ENCODE measurements around the gene ERC1. TPM values are rescaled to one million over a fixed set of nuclear protein-coding genes. Genes with fewer than 3 reads are reported as not detected.
A peak's percentile ranks its signal among the peaks of the same experiment; 100 is the strongest.
"Not testable (repeated sequence)": the region's sequence is repeated elsewhere in the genome, so short reads cannot be mapped to it uniquely, and the experiment has no call there.

Gene ERC1
- total RNA-seq, 1 experiment from 2014 or later, result 17.9 TPM

GRCh38 chr12:1348606-1349005 lies 357.6 kb downstream of the ERC1 start:
- DNase-seq (ENCODE audit: low read depth), result peak; percentile 7

DNA sequence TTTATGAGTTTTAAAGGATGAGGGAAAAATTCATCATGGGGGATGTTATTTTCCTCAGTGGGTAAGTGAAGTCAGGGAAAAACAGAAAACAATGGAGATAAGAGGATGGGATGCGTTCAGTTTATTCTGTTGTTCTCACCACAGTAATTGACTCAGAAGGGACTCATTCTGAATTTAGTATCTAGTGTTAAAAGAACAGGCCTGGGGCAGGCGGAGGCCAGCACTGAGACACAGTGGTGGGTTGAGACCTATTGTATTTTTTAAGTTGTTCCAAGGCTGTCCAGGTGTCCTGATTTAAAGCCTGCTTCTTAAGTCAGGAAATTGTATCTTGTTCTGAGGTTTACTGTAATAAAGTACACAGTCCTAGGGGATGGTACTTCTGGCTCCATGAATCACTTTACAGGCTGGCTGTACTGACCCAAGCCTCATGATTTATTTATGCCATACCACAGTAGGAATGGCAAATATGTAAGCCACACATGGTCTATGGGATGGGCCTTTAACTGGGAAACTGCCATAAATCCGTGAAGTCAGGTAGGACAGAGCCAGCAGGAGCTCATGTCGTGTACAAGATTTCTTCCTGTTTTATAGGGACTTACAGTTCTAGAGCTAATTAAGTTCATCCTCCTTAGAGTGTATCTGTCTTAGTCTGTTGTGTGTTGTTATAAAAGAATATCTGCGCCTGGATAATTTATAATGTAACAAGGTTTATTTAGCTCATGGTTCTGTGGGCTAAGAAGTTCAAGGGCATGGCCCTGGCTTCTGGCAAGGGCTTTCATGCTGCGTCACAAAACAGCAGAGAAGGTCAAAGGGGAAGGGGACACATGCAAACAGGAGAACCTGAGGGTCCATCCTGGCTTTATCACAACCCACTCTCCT lies 359.3 kb downstream of the ERC1 start:
- peak; percentile 85 for DNase-seq (ENCODE audit: low read depth)

- peak; percentile 18 for DNase-seq (ENCODE audit: low read depth)
Observed at GRCh38 chr12:1350934-1351240, 359.9 kb downstream of the ERC1 start.

- DNase-seq (ENCODE audit: low read depth), result peak; percentile 13
Observed at GRCh38 chr12:1351926-1352325, 360.9 kb downstream of the ERC1 start.

DNA sequence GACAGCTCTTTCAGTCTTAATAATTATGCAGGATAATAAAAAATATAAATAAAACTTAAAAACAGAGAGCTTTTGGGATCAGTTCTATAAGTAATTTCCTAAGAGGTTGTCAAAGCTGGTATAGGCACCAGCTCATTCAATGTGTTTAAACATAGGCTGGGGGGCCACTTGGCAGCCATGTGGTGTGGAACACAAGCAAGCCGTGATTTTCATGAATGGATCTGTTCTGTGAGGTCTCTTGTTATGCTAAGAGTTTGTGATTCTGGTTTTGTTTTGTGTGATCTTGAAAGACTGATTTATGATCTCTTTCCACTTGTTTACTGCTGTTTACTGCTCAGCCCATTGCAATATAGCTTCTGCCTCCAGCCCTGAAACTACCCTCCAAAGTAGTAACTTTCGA lies 362.4 kb downstream of the ERC1 start:
- no peak for DNase-seq (ENCODE audit: low read depth)

DNA sequence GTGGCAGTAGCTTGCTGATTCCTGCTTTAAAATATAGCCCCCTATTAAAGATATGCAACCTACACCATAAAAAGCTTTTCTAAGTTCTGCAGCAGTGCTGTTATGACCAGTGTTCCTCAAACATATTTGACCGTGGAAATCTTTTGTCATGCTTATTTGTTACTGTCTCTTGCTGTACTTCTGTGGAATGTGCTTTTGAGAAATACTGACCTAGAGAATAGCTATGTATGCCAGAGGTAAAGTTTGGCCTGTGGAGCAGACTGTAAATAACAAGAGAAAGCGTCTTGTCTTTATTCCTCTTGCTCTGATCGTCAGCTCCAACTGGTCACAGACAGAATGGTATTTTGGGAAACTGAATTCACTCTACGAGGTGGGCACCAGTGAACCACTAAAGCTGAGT lies 364.4 kb downstream of the ERC1 start:
- DNase-seq (ENCODE audit: low read depth), result no peak

DNA sequence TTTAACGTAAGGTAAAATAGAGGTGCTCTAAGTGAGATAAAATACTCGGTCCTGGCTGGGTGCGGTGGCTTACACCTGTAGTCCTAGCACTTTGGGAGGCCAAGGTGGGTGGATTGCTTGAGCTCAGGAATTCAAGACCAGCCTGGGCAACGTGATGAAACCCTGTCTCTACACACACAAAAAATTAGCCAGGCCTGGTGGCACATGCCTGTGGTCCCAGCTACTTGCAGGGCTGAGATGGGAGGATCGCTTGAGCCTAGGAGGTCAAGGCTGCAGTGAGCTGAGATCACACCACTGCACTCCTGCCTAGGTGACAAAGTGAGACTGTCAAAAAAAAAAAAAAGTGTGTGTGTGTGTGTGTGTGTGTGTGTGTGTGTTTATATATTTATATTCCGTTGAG lies 364.8 kb downstream of the ERC1 start:
- DNase-seq (ENCODE audit: low read depth), result not testable (repeated sequence)

- DNase-seq (ENCODE audit: low read depth), result no peak
Observed at GRCh38 chr12:1356285-1356684, 365.3 kb downstream of the ERC1 start.

DNA sequence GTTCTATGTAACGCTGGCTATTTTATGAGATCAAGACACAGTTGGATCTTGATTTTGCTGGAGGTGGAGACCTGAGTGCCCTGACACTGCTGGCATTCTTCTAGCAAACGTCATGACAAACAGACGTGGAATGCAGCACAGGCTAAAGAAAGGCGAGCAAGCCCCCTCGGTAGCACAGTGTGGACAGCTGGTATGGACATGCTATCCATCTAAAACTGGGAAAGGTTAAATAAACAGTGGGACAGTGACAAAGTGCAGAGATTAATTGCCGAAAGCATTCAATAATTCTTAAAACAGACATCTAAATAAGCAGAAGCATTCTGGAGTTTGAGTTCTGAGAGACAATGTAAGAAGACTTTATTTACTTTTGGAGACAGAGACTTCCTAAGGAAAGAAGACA lies 366.1 kb downstream of the ERC1 start:
- peak; percentile 50 for DNase-seq (ENCODE audit: low read depth)

DNA sequence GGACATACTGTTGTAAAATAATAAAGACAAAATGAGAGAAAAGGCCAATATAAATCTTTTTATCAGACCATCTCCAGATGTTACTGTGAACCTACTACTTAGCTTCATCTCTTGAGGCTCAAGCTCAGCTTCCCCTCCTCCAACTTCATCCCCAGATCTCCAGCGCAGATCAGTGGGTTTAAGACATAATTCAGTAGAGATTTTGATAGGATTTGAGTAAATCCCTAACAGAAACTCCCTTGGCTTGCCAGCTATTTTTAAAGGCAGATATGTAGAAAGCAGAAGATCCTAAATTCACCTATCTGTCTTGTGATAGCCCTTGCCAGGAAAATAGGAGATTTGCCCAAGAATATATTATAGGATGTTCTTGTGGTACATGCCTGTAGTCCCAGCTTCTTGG lies 366.7 kb downstream of the ERC1 start:
- no peak for DNase-seq (ENCODE audit: low read depth)

DNA sequence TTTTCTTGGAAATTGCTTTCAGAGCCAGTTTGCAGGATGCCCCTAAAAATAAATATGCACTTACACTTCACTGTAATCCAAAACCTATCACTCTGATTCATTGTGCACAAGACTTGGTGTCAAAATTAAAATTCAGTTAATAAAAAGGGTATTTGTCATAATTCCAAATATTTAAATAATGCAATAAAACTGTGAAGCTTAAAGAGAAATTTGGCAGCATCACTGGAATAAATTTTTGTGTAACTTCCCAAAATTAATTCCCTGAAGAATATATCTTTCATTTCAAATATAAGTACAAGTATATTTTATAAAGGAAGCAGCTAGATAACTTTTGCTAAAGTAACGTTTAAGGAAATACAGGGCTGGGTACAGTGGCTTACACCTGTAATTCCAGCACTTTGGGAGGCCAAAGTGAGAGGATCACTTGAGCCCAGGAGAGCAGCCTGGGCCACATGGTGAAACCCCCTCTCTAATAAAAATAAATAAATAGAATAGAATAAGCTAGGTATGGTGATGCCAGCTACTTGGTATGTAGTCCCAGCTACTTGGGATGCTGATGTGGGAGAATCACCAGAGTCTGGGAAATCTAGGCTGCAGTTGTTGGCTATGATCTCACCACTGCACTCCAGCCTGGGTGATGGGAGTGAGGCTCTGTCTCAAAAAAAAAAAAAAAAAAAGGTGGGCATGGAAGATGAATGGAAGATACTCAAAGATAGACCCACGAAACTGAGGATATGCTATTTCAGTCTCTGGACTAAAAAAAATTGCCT lies 369.6 kb downstream of the ERC1 start:
- peak; percentile 71 for DNase-seq (ENCODE audit: low read depth)

DNA sequence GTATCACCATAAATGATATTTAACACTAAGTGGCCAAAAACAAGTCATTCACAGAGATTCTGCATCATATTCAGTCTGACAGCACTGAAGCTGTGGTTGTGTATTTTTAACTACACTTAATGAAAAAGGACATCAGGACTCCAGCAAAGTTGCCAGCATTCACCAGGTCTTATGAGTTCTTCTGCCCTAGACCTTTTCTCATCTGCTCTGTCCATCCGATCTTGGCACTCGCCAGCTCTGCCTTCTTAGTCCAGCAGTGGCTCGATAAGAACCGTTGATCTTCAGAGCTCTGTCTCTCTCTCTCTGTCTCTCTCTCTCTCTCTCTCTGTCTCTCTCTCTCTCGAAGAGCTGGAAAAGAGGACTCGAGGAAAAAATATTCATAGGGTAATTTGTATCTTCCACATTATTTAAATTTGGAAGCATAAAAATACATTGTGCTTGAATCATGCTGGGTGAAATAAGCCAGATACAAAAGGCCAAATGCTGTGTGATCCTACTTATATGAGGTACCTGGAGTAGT lies 371.2 kb downstream of the ERC1 start:
- DNase-seq (ENCODE audit: low read depth), result no peak

- no peak for DNase-seq (ENCODE audit: low read depth)
Observed at GRCh38 chr12:1365703-1366102, 374.7 kb downstream of the ERC1 start.

DNA sequence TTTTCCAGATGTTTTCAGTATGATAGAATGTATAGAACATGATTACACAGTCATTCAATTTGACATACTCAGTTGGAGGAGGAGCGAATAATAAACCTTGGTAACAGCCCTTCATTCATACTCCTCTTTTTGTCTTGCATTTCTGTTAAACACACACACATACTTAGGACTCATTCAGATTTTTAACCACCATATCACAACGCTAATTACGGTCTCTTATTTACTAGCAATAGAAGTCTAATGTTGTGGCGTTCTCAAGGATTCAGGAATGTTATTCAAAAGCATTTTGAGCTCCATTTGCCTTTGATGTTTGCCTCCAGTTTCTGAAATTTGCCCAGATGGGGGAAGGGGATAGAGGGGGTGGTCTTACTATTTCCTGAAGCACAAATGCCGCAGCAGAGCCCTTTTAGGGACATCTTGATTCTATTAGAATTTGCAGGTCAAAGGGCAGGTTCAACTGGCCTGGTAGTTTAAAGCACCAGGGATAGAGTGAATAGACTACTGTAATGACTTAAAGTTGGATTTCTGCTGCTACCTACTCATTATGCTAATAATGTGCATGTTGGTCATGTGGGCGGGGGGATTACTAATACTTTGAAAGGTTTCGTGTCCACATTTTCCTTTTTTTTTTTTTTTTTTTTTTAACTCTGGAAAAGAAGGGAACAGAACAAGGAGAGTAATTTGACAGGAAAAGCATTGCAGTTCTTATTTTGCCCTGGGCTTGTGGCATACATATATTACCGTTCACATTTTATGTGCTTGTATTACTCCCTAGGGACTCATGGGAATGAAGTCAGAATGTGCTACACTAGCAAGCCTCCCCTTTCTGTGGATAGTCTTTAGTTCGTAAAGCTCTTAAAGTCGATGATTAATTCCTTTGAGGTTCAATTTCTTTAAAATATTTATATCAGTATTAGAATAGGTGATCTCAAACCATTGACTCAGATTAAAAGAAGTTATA lies 376.6 kb downstream of the ERC1 start:
- DNase-seq (ENCODE audit: low read depth), result no peak

DNA sequence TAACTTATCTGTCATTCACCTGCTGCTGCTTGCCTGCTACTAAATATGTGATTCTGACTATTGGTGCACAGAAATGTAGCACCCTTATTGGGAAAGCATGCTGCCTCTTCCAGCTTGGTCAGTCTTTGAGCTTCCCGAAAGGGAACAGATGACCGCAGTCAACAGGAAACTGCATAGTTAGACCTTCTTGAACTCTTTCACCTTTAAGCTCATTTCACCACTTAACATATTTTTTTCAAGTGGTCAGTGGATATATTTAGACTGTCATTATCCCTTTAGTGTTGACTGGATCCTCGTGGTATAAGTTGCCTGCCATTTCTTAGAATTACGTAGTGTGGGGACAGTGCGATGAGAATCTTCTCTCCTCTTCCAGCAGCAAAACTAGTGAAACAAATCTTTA lies 378.4 kb downstream of the ERC1 start:
- no peak for DNase-seq (ENCODE audit: low read depth)

GRCh38 chr12:1369938-1370500 lies 379.0 kb downstream of the ERC1 start:
- no peak for DNase-seq (ENCODE audit: low read depth)

GRCh38 chr12:1373901-1374735 lies 383.1 kb downstream of the ERC1 start:
- DNase-seq (ENCODE audit: low read depth), result no peak

DNA sequence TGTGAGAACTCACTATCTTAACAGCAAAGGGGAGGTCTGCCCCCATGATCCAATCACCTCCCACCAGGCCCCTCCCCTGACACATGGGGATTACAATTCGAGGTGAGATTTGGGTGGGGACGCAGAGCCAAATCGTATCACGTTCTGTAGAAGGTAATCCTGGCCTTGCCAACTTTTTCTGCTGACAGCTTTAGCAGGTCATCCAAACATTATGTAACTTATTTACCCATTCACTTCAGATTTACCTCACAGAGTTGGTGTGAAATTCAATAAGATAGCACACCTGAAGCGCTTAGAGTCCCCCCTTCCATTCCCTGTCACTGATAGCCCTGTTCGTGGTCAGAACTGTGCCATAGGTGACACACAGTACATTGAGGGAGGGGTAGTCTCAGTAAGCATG lies 384.3 kb downstream of the ERC1 start:
- DNase-seq (ENCODE audit: low read depth), result no peak

- DNase-seq (ENCODE audit: low read depth), result no peak
Observed at GRCh38 chr12:1377117-1377516, 386.1 kb downstream of the ERC1 start.

DNA sequence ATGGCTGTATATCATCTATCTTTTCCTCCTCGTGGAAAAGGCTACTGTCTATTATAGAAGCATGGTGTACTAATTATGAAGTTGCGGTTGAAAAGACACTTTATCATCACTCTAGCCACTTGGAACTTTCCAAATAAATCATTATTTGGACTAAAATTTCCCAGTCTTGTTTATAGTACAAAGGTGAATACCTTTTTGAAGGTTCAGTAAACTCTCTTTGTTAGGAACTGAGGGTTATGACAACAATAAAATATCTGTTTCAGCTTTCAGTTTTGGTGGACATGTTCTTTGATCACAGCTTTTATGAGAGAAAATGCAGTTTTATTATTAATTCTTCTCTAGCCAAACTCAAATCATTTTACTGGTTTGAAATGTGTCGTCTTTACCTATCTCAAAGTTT lies 386.7 kb downstream of the ERC1 start:
- no peak for DNase-seq (ENCODE audit: low read depth)

All from HT1080 (cell line).